HepG2 (cell line): ENCODE data around the gene RAP1GAP2. TPM values are rescaled to one million over a fixed set of nuclear protein-coding genes. Genes with fewer than 3 reads are reported as not detected.

ENCODE experiments used
- ATAC-seq: fragments of 200-7000 bp; cut with Tn5 transposase; 3 replicates; pipeline ENCODE4 v1.9.1; 2020; ENCODE audit warnings: mild to moderate bottlenecking, moderate library complexity
- BruUV-seq: library from RNA; stranded (reverse); fragments of 400-500 nt; replicated peaks from 2 replicates; lab custom pipeline; 2021; lab: Mats Ljungman, UMichigan
- CTCF ChIA-PET: fragments of 300-600 bp; formaldehyde crosslinking; extraction: SDS; loops from one replicate; lab custom pipeline; 2021; ENCODE audit warnings: low total read pairs, inconsistent platforms, low intra/inter-chr PET ratio; lab: Yijun Ruan, JAX
- POLR2A ChIA-PET: fragments of 350-600 bp; sonication (Branson Sonifier 250); formaldehyde crosslinking; loops from one replicate; lab custom pipeline; 2020; ENCODE audit warnings: antibody characterized with exemption, inconsistent platforms; lab: Yijun Ruan, JAX
- DNase-seq: peaks from one replicate; pipeline ENCODE4 v3.0.0-alpha.2; 2015; ENCODE audit warnings: low spot score
- FAIRE-seq: peaks from 3 replicates; lab custom pipeline; 2011; peaks lifted over from hg19 to GRCh38; lab: Jason Lieb, UNC
- H2AFZ ChIP-seq: one replicate; pipeline ENCODE4 v1.6.1; 2011; ENCODE audit warnings: low read length, inconsistent platforms
- H3K27ac ChIP-seq: fragments of 300-600 bp; 3 replicates; pipeline ENCODE4 v1.8.0; 2011; ENCODE audit warnings: mixed run types, mild to moderate bottlenecking, mixed read lengths, low read length, inconsistent platforms; ENCODE audit not compliant: insufficient read depth; ENCODE audit errors: extremely low read length
- H3K27me3 ChIP-seq, 2 experiments: fragments of 200-600 bp in 1 of 2; 2 replicates in 1 of 2; 3 replicates in 1 of 2; pipeline versions ENCODE4 v1.6.0 to v1.8.0; 2011; ENCODE audit warnings: low read length in 2 of 2, mild to moderate bottlenecking in 2 of 2, moderate library complexity in 2 of 2, inconsistent platforms in 1 of 2; ENCODE audit not compliant: insufficient read depth in 2 of 2, control insufficient read depth in 1 of 2
- H3K36me3 ChIP-seq, 2 experiments: fragments of 200-600 bp in 1 of 2; replicated peaks in 1 of 2; 2 replicates in 1 of 2; 3 replicates in 1 of 2; pipeline versions ENCODE4 v1.5.1 to v1.8.0; 2011; ENCODE audit warnings: low read length in 2 of 2, inconsistent platforms in 1 of 2; ENCODE audit not compliant: insufficient read depth in 2 of 2, control insufficient read depth in 1 of 2
- H3K4me1 ChIP-seq: 2 replicates; pipeline ENCODE4 v1.5.1; 2012; ENCODE audit warnings: low read length, inconsistent platforms; ENCODE audit not compliant: insufficient read depth
- H3K4me2 ChIP-seq: 2 replicates; pipeline ENCODE4 v1.6.0; 2011; ENCODE audit warnings: low read depth, low read length, inconsistent platforms
- H3K4me3 ChIP-seq, 3 experiments: fragments of 200-600 bp in 1 of 3; sonication (generic), shearing (Covaris generic) in 1 of 3; replicated peaks in 1 of 3; 2 replicates each; pipeline ENCODE4 v1.5.1; 2011 to 2016; ENCODE audit warnings: low read length in 3 of 3, inconsistent platforms in 2 of 3, low read depth in 2 of 3, mild to moderate bottlenecking in 2 of 3, control low read depth in 1 of 3, mixed read lengths in 1 of 3; ENCODE audit not compliant: insufficient read depth in 1 of 3
- H3K79me2 ChIP-seq: one replicate; pipeline ENCODE4 v1.6.1; 2011; ENCODE audit warnings: low read length, inconsistent platforms; ENCODE audit not compliant: insufficient read depth
- H3K9ac ChIP-seq: 2 replicates; pipeline ENCODE4 v1.6.0; 2011; ENCODE audit warnings: mild to moderate bottlenecking, low read depth, low read length, inconsistent platforms; ENCODE audit not compliant: insufficient read depth
- H3K9me3 ChIP-seq: 2 replicates; pipeline ENCODE4 v1.5.1; 2012; ENCODE audit warnings: mild to moderate bottlenecking, low read length
- H4K20me1 ChIP-seq: 2 replicates; pipeline ENCODE4 v1.6.0; 2011; ENCODE audit warnings: inconsistent platforms, mild to moderate bottlenecking, low read length, moderate library complexity; ENCODE audit not compliant: insufficient read depth
- DNMT3B ChIP-seq: conservative IDR thresholded peaks from 2 replicates; pipeline ENCODE4 v1.6.1; 2016; ENCODE audit warnings: missing biosample characterization, control low read depth
- MED1 ChIP-seq: sonication (generic); formaldehyde crosslinking; IDR thresholded peaks from 2 replicates; pipeline ENCODE4 v1.4.0; 2020; ENCODE audit warnings: missing genetic modification reagents
- RERE ChIP-seq: IDR thresholded peaks from 2 replicates; pipeline ENCODE4 v1.6.1; 2016; ENCODE audit warnings: low read depth, missing genetic modification reagents, missing compliant biosample characterization
- ZC3H4 ChIP-seq: sonication (generic); formaldehyde crosslinking; IDR thresholded peaks from 2 replicates; pipeline ENCODE4 v1.4.0; 2020; ENCODE audit warnings: missing genetic modification reagents, borderline replicate concordance
- ZNF180 ChIP-seq: sonication (generic); formaldehyde crosslinking; IDR thresholded peaks from 2 replicates; pipeline ENCODE4 v1.4.0; 2020; ENCODE audit warnings: low read depth, missing genetic modification reagents, borderline replicate concordance
- ZNF430 ChIP-seq: sonication (generic); formaldehyde crosslinking; IDR thresholded peaks from 2 replicates; pipeline ENCODE4 v1.9.0; 2021; ENCODE audit warnings: mild to moderate bottlenecking, missing genetic modification reagents
- ZNF530 ChIP-seq: sonication (generic); formaldehyde crosslinking; IDR thresholded peaks from 2 replicates; pipeline ENCODE4 v1.5.0; 2020; ENCODE audit warnings: low read depth, mild to moderate bottlenecking, missing genetic modification reagents
- ZNF788 ChIP-seq: sonication (generic); formaldehyde crosslinking; IDR thresholded peaks from 2 replicates; pipeline ENCODE4 v1.5.0; 2020; ENCODE audit warnings: mild to moderate bottlenecking, missing genetic modification reagents, borderline replicate concordance
- WGBS: methylation state at CpG from one replicate; pipeline ENCODE4 v1.1.6; 2017; ENCODE audit warnings: low lambda C conversion rate; 5-methylcytosine and 5-hydroxymethylcytosine counted together
- in situ Hi-C: cut with HindIII; loops from 2 replicates; pipeline ENCODE4 v1.10.0; 2017; ENCODE audit warnings: low pct_unique_long_range_greater_than_20kb; ENCODE audit not compliant: extremely low pct_ligation_motif_present
- intact Hi-C: fragments of 100-400 bp; cut with micrococcal nuclease; formaldehyde crosslinking; loops from one replicate; pipeline ENCODE4 v1.10.0; 2022; ENCODE audit not compliant: unreplicated experiment
- polyA plus RNA-seq, 8 experiments: library from polyadenylated mRNA; depleted of rRNA in 3 of 8; stranded (reverse) in 7 of 8; unstranded in 1 of 8; fragments of >200 nt; fragmentation: Illumina TruSeq in 4 of 8; extraction: Trizol in 4 of 8; gene quantifications; 2 replicates each; pipeline versions ENCODE4 v1.2.1 to v1.2.3, GENCODE V29; 2011 to 2016; ENCODE audit warnings: low read depth in 4 of 8, missing spikeins in 1 of 8, mixed read lengths in 1 of 8; ENCODE audit not compliant: insufficient read depth in 1 of 8
- total RNA-seq, 5 experiments: library from RNA; depleted of rRNA; stranded (reverse); fragments of >200 nt; fragmentation: Illumina TruSeq; extraction: Trizol; gene quantifications; 2 replicates each; pipeline ENCODE4 v1.2.3, GENCODE V29; 2016; ENCODE audit warnings: low read depth in 1 of 5

The RAP1GAP2 gene
- total and polyA plus RNA-seq, 2 of the 13 experiments (the other 11 are each of a cell fraction or from before 2014, with no cell fraction given), result 10.9 to 12.0 TPM

- POLR2A ChIA-PET, result no interaction called here
- intact Hi-C loops, result no loop called here
- no peak for DNase-seq
Measured at GRCh38 chr17:2878751-2879254, 82.6 kb downstream of the RAP1GAP2 start.

More at GRCh38 chr17:2878751-2879254, 82.6 kb downstream of the RAP1GAP2 start:
- no TSS peak for BruUV-seq
- Histone ChIP-seq H4K20me1 (no peaks in the 10 kb centered on the region), H3K9me3 (no peaks in the 10 kb centered on the region), H3K79me2 (no peaks in the 10 kb centered on the region), H2AFZ (no peak overlapping the region), H3K4me3 (no peak overlapping the region), H3K4me2 (no peak overlapping the region), H3K4me1 (peaks cover 19% of the 10 kb centered on the region), H3K27me3 (no peaks in the 10 kb centered on the region), H3K36me3 (no peaks in the 10 kb centered on the region), H3K27ac (no peak overlapping the region), H3K9ac (no peak overlapping the region)
- no peak for ATAC-seq
- no peak for FAIRE-seq
- 45% methylated on average over 9 of the region's 16 CpGs for WGBS
- CTCF ChIA-PET, result no interaction called here
- TF ChIP-seq MED1 (no peak), RERE (CRISPR knock-in tag) (no peak), DNMT3B (CRISPR knock-in tag) (no peak), ZNF788 (CRISPR knock-in tag) (no peak), ZNF180 (no peak), ZC3H4 (CRISPR knock-in tag) (no peak), ZNF530 (CRISPR knock-in tag) (no peak), ZNF430 (no peak)
- in situ Hi-C loops, result no loop called here
